Measurements from ENCODE around the gene CACNB4. TPM values are rescaled to one million over a fixed set of nuclear protein-coding genes. Genes with fewer than 3 reads are reported as not detected.

CACNB4 gene
- polyA plus RNA-seq, 1 experiment, result 0.12 TPM

- no peak overlapping the region for H3K4me3 ChIP-seq (ENCODE audit: low read depth, low read length)
- no peaks in the 10 kb centered on the region for H3K36me3 ChIP-seq (ENCODE audit: control insufficient read depth, insufficient read depth, low read length)
- H3K27me3 ChIP-seq (ENCODE audit: control insufficient read depth, insufficient read depth, low read length), result no peaks in the 10 kb centered on the region
- no peak for TF ChIP-seq CTCF (IDR thresholded peaks at IDR 0.05; ENCODE audit: insufficient read depth, low read depth, low read length)
- ChIA-PET POLR2A (no interaction called here), CTCF (interaction anchor here (1.9 kb wide), 1 partner anchor 57 kb away, joined by 7 read pairs; no protein-coding TSS in a partner anchor)
- no peak for DNase-seq (ENCODE audit: low read depth)
These were observed 129.9 kb downstream of the CACNB4 start for GRCh38 chr2:151968770-151969470.

- H3K27me3 ChIP-seq (ENCODE audit: control insufficient read depth, insufficient read depth, low read length), result no peaks in the 10 kb centered on the region
- ChIA-PET CTCF (interaction anchor here (1.9 kb wide), 1 partner anchor 58 kb away, joined by 7 read pairs; no protein-coding TSS in a partner anchor), POLR2A (no interaction called here)
- DNase-seq (ENCODE audit: low read depth), result no peak
- H3K36me3 ChIP-seq (ENCODE audit: control insufficient read depth, insufficient read depth, low read length), result no peaks in the 10 kb centered on the region
- no peak overlapping the region for H3K4me3 ChIP-seq (ENCODE audit: low read depth, low read length)
- TF ChIP-seq CTCF (IDR thresholded peaks at IDR 0.05; ENCODE audit: insufficient read depth, low read depth, low read length), result no peak
These were observed 130.8 kb downstream of the CACNB4 start for GRCh38 chr2:151967829-151968722.

GRCh38 chr2:151965884-151966283, 133.0 kb downstream of the CACNB4 start:
- Histone ChIP-seq H3K4me3 (ENCODE audit: low read depth, low read length) (no peak overlapping the region), H3K36me3 (ENCODE audit: control insufficient read depth, insufficient read depth, low read length) (no peaks in the 10 kb centered on the region), H3K27me3 (ENCODE audit: control insufficient read depth, insufficient read depth, low read length) (no peaks in the 10 kb centered on the region)
- POLR2A ChIA-PET, result no interaction called here
- TF ChIP-seq CTCF (IDR thresholded peaks at IDR 0.05; ENCODE audit: insufficient read depth, low read depth, low read length), result no peak
- DNase-seq (ENCODE audit: low read depth), result no peak
- CTCF ChIA-PET, result no interaction called here

- H3K27me3 ChIP-seq (ENCODE audit: control insufficient read depth, insufficient read depth, low read length), result no peaks in the 10 kb centered on the region
- CTCF ChIA-PET, result no interaction called here
- TF ChIP-seq CTCF (IDR thresholded peaks at IDR 0.05; ENCODE audit: insufficient read depth, low read depth, low read length), result no peak
- no peak for DNase-seq (ENCODE audit: low read depth)
- no peak overlapping the region for H3K4me3 ChIP-seq (ENCODE audit: low read depth, low read length)
- POLR2A ChIA-PET, result no interaction called here
- H3K36me3 ChIP-seq (ENCODE audit: control insufficient read depth, insufficient read depth, low read length), result no peaks in the 10 kb centered on the region
These were observed 137.3 kb downstream of the CACNB4 start for GRCh38 chr2:151961558-151961957.

GRCh38 chr2:151959238-151959637, 139.6 kb downstream of the CACNB4 start:
- H3K27me3 ChIP-seq (ENCODE audit: control insufficient read depth, insufficient read depth, low read length), result no peaks in the 10 kb centered on the region
- H3K36me3 ChIP-seq (ENCODE audit: control insufficient read depth, insufficient read depth, low read length), result no peaks in the 10 kb centered on the region
- CTCF ChIA-PET, result interaction anchor here (0.8 kb wide), 1 partner anchor 11 kb away, joined by 3 read pairs; no protein-coding TSS in a partner anchor
- POLR2A ChIA-PET, result no interaction called here
- DNase-seq (ENCODE audit: low read depth), result no peak
- no peak for TF ChIP-seq CTCF (IDR thresholded peaks at IDR 0.05; ENCODE audit: insufficient read depth, low read depth, low read length)
- H3K4me3 ChIP-seq (ENCODE audit: low read depth, low read length), result no peak overlapping the region

Data from BJ (cell line).